Pons (tissue), 1 donor: ENCODE data around the gene GSC.
"Not testable (repeated sequence)": the region's sequence is repeated elsewhere in the genome, so short reads cannot be mapped to it uniquely, and the experiment has no call there.

Experiments
- DNase-seq: peaks from one replicate; pipeline ENCODE4 v3.0.0-alpha.2; 2016; ENCODE audit warnings: low spot score

GSC gene

GRCh38 chr14:94769391-94770250 lies at the start of gene GSC:
TSS of gene GSC (minus strand) at chr14:94770113. CDS start at chr14:94770015, 98 bp downstream.
- DNase-seq: no peak

GRCh38 chr14:94819531-94819930 lies 49.6 kb upstream of the GSC start:
- no peak for DNase-seq

- DNase-seq: no peak
Observed at GRCh38 chr14:94816113-94816512, 46.2 kb upstream of the GSC start.

- no peak for DNase-seq
Observed at GRCh38 chr14:94805680-94806288, 35.9 kb upstream of the GSC start.

- no peak for DNase-seq
Observed at GRCh38 chr14:94801225-94801624, 31.3 kb upstream of the GSC start.

- DNase-seq: not testable (repeated sequence)
Observed at GRCh38 chr14:94800764-94801163, 30.9 kb upstream of the GSC start.

- no peak for DNase-seq
Observed at GRCh38 chr14:94797887-94798286, 28.0 kb upstream of the GSC start.

GRCh38 chr14:94796278-94796677 lies 26.4 kb upstream of the GSC start:
- DNase-seq: no peak

GRCh38 chr14:94795372-94795771 lies 25.5 kb upstream of the GSC start:
- DNase-seq: no peak

GRCh38 chr14:94793901-94794300 lies 24.0 kb upstream of the GSC start:
- no peak for DNase-seq

- DNase-seq: no peak
Observed at GRCh38 chr14:94787655-94788054, 17.7 kb upstream of the GSC start.

- no peak for DNase-seq
Observed at GRCh38 chr14:94787092-94787491, 17.2 kb upstream of the GSC start.

- no peak for DNase-seq
Observed at GRCh38 chr14:94780536-94781399, 10.9 kb upstream of the GSC start.

- DNase-seq: no peak
Observed at GRCh38 chr14:94779713-94780112, 9.8 kb upstream of the GSC start.

GRCh38 chr14:94775871-94776210 lies 5.9 kb upstream of the GSC start:
- DNase-seq: no peak

GRCh38 chr14:94775091-94775870 lies 5.4 kb upstream of the GSC start:
- no peak for DNase-seq

GRCh38 chr14:94774344-94775090 lies 4.6 kb upstream of the GSC start:
- DNase-seq: no peak

- DNase-seq: no peak
Observed at GRCh38 chr14:94773655-94774343, 3.9 kb upstream of the GSC start.

- no peak for DNase-seq
Observed at GRCh38 chr14:94773061-94773648, 3.2 kb upstream of the GSC start.

- no peak for DNase-seq
Observed at GRCh38 chr14:94772548-94772947, 2.6 kb upstream of the GSC start.
